Lower lobe of right lung (tissue), 2 donors: ENCODE measurements around the gene PPP2R5A. TPM values are rescaled to one million over a fixed set of nuclear protein-coding genes. Genes with fewer than 3 reads are reported as not detected.
"Not testable (repeated sequence)": the region's sequence is repeated elsewhere in the genome, so short reads cannot be mapped to it uniquely, and the experiment has no call there.

Experiments
- ATAC-seq, 2 donors: fragments of 200-7000 bp; cut with Tn5 transposase; one replicate each; pipeline ENCODE4 v1.9.1; 2020 to 2022; ENCODE audit warnings: mild to moderate bottlenecking in 2 of 2, moderate library complexity in 2 of 2
- DNase-seq: peaks from one replicate; pipeline ENCODE4 v3.0.0-alpha.2; 2020
- H3K27ac ChIP-seq: fragments of 200-600 bp; one replicate; pipeline ENCODE4 v1.8.0; 2022
- H3K27me3 ChIP-seq: fragments of 200-600 bp; one replicate; pipeline ENCODE4 v1.8.0; 2022; ENCODE audit warnings: low read depth
- H3K36me3 ChIP-seq: fragments of 200-600 bp; one replicate; pipeline ENCODE4 v1.8.0; 2022; ENCODE audit warnings: mild to moderate bottlenecking
- H3K4me1 ChIP-seq: fragments of 200-600 bp; one replicate; pipeline ENCODE4 v1.8.0; 2022
- H3K4me3 ChIP-seq: fragments of 200-600 bp; one replicate; pipeline ENCODE4 v1.8.0; 2022; ENCODE audit warnings: mild to moderate bottlenecking
- H3K9me3 ChIP-seq: fragments of 200-600 bp; one replicate; pipeline ENCODE4 v1.8.0; 2022
- intact Hi-C: fragments of 100-400 bp; cut with DNase I; formaldehyde crosslinking; loops from one replicate; pipeline ENCODE4 v1.11.0; 2022
- total RNA-seq: library from RNA; stranded (reverse); fragmentation: NEBNext Ultra II Directional; extraction: Animal tissue kit (Norgen Biotek cat#: 25700); gene quantifications from one replicate; pipeline ENCODE4 v1.2.1, GENCODE V29; 2021
- TF ChIP-seq, protein P1 (sequence below): fragments of 200-600 bp; IDR thresholded peaks from one replicate; pipeline ENCODE4 v1.8.0; 2022; ENCODE audit warnings: antibody characterized with exemption, mild to moderate bottlenecking
- donor health status: DM: no; HTN: yes; CAD: no; lungs with severe emphysema.

The PPP2R5A gene
- total RNA-seq, 1 donor from 2014 or later: 91.5 TPM

DNA sequence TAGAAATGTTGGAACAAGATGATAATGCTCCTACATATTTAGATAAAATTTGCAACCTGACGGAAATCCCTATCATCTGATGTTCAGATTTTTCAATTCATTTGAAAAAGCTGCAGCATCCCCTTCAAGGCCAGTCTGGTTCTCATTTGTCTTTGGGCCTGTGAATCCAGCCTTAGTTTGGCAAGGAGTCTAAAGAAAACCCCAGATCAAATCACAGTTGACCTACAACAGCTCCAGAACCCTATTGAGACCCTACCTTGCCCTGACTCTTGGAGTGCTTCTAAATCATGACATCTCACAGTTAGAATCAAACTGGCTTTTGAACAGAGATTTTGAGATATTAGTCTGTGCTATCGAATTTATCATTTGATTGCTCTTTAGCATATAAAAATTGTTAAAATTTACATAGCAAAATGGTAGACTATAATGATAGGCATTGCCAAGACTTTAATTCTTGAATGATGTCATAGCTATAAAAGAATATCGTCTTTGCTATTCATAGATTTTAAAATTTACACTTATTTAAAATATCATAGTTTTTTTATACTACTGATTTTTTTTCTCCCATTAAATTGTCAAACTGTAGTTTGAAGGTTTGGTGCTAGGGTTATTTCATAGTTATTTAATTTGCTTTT, 2.2 kb downstream of the PPP2R5A start:
- H3K27me3 ChIP-seq: no peaks in the 10 kb centered on the region
- H3K4me1 ChIP-seq: peaks cover 58% of the 10 kb centered on the region
- no peak for ATAC-seq
- intact Hi-C loops: no loop called here
- H3K9me3 ChIP-seq: no peaks in the 10 kb centered on the region
- H3K27ac ChIP-seq: peak overlapping the region; percentile 99
- peak overlapping the region; percentile 91 for H3K4me3 ChIP-seq
- TF ChIP-seq, protein P1, sequence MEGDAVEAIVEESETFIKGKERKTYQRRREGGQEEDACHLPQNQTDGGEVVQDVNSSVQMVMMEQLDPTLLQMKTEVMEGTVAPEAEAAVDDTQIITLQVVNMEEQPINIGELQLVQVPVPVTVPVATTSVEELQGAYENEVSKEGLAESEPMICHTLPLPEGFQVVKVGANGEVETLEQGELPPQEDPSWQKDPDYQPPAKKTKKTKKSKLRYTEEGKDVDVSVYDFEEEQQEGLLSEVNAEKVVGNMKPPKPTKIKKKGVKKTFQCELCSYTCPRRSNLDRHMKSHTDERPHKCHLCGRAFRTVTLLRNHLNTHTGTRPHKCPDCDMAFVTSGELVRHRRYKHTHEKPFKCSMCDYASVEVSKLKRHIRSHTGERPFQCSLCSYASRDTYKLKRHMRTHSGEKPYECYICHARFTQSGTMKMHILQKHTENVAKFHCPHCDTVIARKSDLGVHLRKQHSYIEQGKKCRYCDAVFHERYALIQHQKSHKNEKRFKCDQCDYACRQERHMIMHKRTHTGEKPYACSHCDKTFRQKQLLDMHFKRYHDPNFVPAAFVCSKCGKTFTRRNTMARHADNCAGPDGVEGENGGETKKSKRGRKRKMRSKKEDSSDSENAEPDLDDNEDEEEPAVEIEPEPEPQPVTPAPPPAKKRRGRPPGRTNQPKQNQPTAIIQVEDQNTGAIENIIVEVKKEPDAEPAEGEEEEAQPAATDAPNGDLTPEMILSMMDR: no peak
- no peaks in the 10 kb centered on the region for H3K36me3 ChIP-seq
- no peak for DNase-seq

- H3K4me1 ChIP-seq: peaks cover 64% of the 10 kb centered on the region
- H3K4me3 ChIP-seq: peak overlapping the region; percentile 91
- H3K36me3 ChIP-seq, ATAC-seq, DNase-seq, H3K9me3 ChIP-seq, intact Hi-C loops, H3K27me3 ChIP-seq: not testable (repeated sequence)
- peak overlapping the region; percentile 99 for H3K27ac ChIP-seq
Measured at GRCh38 chr1:212287995-212288394, 2.8 kb downstream of the PPP2R5A start.

DNA sequence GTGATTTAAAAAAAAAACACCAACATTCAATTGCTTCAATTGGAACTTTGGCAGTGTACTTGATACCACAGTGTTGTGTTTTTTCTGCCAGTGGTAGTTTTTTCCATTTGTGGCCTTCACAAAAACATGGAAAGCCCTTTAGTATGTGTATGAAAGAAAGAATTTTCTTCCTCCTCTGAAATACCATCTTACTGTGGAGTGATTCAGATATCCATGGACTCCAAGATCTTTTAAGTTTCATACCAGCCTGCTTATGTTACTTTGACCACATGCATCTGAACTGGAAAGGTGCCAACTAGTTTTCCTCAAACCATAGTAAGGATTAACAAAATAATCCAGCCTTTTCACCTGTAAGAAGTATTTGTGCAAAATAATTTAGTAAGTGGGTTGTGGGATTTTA, 3.4 kb downstream of the PPP2R5A start:
- Histone ChIP-seq H3K4me1 (peaks cover 70% of the 10 kb centered on the region), H3K4me3 (peak overlapping the region; percentile 91), H3K27ac (peak overlapping the region; percentile 99), H3K9me3 (no peaks in the 10 kb centered on the region), H3K36me3 (no peaks in the 10 kb centered on the region), H3K27me3 (no peaks in the 10 kb centered on the region)
- ATAC-seq: no peak
- DNase-seq: no peak
- intact Hi-C loops: no loop called here
- TF ChIP-seq, protein P1: no peak

DNA sequence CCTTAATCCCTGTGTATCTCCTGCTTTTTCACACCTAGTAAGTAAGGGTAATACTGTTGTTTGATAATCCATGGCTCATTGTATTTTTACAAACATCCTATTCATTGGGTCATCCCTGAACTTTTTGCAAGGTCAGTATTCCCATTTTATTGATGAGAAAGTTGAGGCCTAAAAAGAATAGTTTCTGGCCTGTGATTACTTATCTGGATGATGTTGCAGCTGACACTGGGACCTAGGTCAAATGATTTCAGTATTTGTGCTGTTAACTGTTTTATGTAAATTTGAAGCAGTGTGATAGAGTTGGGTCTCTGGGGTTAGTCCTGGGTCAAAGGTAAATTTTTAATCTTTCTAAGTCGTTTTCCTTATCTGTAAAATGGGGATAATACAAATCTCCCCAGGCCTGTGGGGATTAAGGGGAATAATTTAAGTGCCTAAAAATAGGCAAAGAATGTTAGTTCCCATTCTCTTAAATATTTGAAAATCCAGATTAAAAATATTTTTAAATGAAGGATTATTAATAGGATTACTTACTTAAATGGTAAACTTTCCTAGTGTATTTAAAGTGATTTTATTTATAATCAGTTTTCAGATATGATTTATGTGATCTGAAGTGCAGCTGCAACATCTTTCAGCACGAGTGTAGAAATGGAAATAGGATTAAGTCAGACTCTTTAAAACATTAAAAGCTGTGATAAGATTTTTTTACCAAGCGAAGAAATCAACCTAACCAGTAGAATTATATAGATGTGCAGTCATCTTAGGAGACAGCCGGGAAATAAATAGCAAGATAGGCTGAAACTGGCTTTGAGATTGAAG, 4.3 kb downstream of the PPP2R5A start:
- DNase-seq (no peak), ATAC-seq (no peak)
- peak overlapping the region; percentile 91 for H3K4me3 ChIP-seq
- peaks cover 72% of the 10 kb centered on the region for H3K4me1 ChIP-seq
- intact Hi-C loops: loop anchor here (5.0 kb wide), 1 partner anchor 217 kb away; no protein-coding TSS in a partner anchor
- no peaks in the 10 kb centered on the region for H3K36me3 ChIP-seq
- TF ChIP-seq, protein P1: no peak
- no peaks in the 10 kb centered on the region for H3K27me3 ChIP-seq
- H3K27ac ChIP-seq: no peak overlapping the region
- no peaks in the 10 kb centered on the region for H3K9me3 ChIP-seq

GRCh38 chr1:212290608-212291007, 5.4 kb downstream of the PPP2R5A start:
- Histone ChIP-seq H3K9me3 (no peaks in the 10 kb centered on the region), H3K27ac (no peak overlapping the region), H3K27me3 (no peaks in the 10 kb centered on the region), H3K4me3 (peak overlapping the region; percentile 91), H3K36me3 (no peaks in the 10 kb centered on the region), H3K4me1 (peaks cover 74% of the 10 kb centered on the region)
- TF ChIP-seq, protein P1: no peak
- intact Hi-C loops: loop anchor here (5.0 kb wide), 1 partner anchor 218 kb away; no protein-coding TSS in a partner anchor
- no peak for ATAC-seq
- DNase-seq: no peak
